Measurements from ENCODE around the gene TSACC. TPM values are rescaled to one million over a fixed set of nuclear protein-coding genes. Genes with fewer than 3 reads are reported as not detected.

TSACC gene
- total RNA-seq, 4 donors from 2014 or later = 3.2 TPM; not detected in 3

DNA sequence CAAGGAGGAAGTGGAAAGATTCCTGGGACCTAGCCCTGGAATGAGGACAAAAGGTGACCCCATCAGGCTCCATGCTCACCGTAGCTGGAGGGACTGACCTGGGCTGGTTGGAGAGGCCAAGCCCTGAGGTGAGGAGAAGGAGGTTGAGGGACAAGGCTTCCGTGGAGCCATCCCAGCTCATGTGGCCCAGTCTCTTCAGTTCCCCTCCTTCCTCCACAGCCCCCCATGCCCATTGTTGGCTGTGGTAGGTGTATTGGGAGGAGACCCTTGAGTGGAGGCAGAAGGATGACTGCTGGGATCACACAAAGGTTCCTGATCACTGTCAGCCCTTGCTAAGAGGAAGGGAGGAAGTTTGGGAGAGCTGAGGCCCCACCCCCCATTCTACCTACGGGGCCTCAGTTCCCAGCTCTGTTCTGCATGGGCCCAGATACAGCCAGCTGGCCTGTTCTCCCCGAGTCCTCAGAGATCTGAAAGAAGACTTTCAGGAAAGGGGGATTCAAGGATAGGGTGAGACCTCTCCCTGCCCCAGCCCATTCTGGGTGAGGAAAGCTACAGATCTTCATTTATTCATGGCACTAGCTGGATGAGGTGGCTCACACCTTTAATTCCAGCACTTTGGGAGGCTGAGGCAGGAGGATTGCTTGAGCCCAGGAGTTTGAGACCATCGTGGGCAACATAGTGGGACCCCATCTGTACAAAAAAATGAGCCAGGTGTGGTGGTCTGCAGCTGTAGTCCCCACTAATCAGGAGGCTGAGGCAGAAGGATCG, 48.0 kb downstream of the TSACC start:
- 86 to 90% methylated on average over 5 to 6 of the region's 6 CpGs for WGBS, 2 donors
- no peak overlapping the region for H3K4me3 ChIP-seq (ENCODE audit: low read depth, poor library complexity, severe bottlenecking)
- TF ChIP-seq, protein P1, sequence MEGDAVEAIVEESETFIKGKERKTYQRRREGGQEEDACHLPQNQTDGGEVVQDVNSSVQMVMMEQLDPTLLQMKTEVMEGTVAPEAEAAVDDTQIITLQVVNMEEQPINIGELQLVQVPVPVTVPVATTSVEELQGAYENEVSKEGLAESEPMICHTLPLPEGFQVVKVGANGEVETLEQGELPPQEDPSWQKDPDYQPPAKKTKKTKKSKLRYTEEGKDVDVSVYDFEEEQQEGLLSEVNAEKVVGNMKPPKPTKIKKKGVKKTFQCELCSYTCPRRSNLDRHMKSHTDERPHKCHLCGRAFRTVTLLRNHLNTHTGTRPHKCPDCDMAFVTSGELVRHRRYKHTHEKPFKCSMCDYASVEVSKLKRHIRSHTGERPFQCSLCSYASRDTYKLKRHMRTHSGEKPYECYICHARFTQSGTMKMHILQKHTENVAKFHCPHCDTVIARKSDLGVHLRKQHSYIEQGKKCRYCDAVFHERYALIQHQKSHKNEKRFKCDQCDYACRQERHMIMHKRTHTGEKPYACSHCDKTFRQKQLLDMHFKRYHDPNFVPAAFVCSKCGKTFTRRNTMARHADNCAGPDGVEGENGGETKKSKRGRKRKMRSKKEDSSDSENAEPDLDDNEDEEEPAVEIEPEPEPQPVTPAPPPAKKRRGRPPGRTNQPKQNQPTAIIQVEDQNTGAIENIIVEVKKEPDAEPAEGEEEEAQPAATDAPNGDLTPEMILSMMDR (IDR thresholded peaks at IDR 0.05) = no peak
- TF ChIP-seq POLR2A (IDR thresholded peaks at IDR 0.05) = no peak
- intact Hi-C loops (cut with DNase I; ENCODE audit: low total_unique reads) = loop anchor here (2.0 kb wide), 1 partner anchor 58 kb away; no protein-coding TSS in a partner anchor
- DNase-seq (ENCODE audit: low spot score in 2 of 2) = no peak

DNA sequence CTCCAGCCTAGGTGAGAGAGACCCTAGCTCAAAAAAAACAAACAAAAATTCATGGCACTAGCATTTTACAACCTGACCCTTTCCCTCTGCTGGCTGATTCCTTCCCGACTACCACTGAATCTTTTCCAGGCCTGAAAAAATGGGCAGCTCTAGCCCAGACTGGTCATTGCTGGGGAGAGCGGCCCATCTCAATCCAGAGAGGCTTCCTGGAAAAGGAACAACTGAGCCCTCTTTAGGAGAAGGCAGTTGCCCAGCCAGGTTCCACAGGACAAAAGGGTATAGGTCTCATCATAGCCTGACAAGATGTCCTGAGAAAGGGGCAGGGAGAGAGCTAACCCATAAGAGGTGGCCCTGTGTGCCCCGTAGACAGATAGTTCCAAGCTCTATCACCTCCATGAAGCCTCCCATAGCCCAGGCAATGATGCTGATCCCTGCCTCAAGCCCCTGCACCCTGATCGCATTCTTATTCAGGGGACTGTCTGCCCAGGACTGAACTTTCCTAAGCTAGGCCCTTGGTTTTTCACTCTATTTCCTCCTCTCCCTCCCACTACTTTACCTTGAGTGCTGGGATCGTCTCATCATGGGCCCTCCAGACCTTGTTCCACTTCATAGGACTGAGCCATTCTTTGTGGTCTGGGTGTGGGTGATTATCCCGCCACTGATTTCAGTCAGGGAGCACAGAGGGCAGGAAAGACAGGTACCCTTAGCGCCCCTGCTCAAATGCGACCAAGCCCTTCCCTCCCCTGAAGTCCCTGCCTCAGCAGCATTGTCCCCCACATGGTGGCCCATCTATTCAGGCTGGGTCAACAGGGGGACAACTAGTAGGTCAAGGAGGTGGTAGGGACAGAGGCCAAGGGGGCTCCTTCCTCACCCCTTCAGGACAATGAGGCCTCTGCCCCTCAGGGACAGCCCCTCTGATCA, 48.9 kb downstream of the TSACC start:
- intact Hi-C loops (cut with DNase I; ENCODE audit: low total_unique reads) = loop anchor here (2.0 kb wide), 1 partner anchor 58 kb away; no protein-coding TSS in a partner anchor
- 94% methylated on average over 8 of the region's 8 CpGs for WGBS, 2 donors
- H3K4me3 ChIP-seq (ENCODE audit: low read depth, poor library complexity, severe bottlenecking) = no peak overlapping the region
- no peak for DNase-seq (ENCODE audit: low spot score in 2 of 2)
- TF ChIP-seq, protein P1 (IDR thresholded peaks at IDR 0.05) = no peak
- no peak for TF ChIP-seq POLR2A (IDR thresholded peaks at IDR 0.05)

DNA sequence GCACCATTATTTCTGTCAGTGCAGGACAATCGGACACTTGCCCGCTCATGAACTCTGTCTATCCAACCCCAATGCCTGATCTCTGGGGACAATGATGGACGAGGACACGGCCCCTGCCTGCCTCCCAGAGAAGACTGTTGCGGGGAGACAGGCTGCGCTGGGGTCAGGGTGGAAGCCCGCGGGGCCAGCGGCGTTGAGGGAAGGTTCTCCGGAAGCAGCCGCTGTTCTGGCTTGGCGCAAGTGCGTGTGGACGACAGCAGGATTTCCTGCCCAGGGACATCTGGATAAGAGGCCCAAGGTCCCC, 49.5 kb downstream of the TSACC start:
- TF ChIP-seq POLR2A (IDR thresholded peaks at IDR 0.05) = no peak
- TF ChIP-seq, protein P1 (IDR thresholded peaks at IDR 0.05) = no peak
- H3K4me3 ChIP-seq (ENCODE audit: low read depth, poor library complexity, severe bottlenecking) = no peak overlapping the region
- no peak for DNase-seq (ENCODE audit: low spot score in 2 of 2)
- intact Hi-C loops (cut with DNase I; ENCODE audit: low total_unique reads) = loop anchor here (2.0 kb wide), 1 partner anchor 57 kb away; no protein-coding TSS in a partner anchor
- WGBS, 2 donors = 39 to 56% methylated on average over 11 to 15 of the region's 15 CpGs

DNA sequence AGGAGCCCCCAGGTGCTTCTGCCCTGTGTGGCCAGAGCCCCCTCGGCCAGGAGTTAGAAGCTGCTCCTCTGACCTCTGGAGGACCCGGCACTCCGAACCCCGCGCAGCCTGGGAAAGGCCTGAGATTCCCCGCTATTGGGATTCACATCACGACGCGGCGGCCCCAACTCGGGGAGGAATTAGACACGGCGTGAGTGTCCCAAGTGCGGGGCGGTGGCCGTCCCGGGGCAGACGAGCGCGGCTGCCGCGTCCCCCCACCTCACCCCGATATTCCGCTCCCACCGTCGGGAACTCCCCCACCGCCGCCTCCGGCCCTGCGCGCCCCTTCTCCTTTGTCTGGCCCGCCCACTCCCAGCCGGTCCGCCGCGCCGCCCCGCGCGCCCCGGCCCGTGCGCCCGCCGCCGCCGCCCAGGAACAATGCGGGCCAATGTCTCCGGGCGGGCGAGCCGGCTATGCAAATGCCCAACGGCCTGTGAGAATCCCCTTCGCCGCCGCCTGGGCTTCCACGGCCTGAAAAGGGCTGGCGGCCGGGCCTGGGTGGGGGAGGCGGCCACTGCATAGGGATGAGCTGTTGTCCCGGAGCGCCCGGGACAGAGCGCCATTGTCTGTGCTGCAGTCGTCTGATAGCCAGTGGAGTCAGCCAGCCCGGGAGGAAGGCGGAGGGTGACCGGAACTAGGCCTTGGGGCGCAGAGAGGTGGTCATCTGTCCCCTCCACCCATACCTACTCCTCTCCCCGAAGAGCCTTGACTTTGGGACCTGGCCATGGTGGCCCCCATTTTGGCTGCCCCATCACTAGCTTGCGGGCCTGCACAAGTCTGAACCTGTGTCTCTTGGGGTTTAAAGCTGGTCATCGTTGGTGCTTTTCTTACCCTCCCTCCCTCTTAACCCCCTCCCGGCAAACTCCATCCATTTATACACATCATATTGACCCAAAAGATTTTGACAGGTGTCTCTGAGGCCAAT, 50.1 kb downstream of the TSACC start:
- 11 to 26% methylated on average over 26 to 72 of the region's 73 CpGs for WGBS, 2 donors
- TF ChIP-seq POLR2A (IDR thresholded peaks at IDR 0.05) = no peak
- TF ChIP-seq, protein P1 (IDR thresholded peaks at IDR 0.05) = no peak
- no peak for DNase-seq (ENCODE audit: low spot score in 2 of 2)
- H3K4me3 ChIP-seq (ENCODE audit: low read depth, poor library complexity, severe bottlenecking) = no peak overlapping the region
- intact Hi-C loops (cut with DNase I; ENCODE audit: low total_unique reads) = no loop called here

DNA sequence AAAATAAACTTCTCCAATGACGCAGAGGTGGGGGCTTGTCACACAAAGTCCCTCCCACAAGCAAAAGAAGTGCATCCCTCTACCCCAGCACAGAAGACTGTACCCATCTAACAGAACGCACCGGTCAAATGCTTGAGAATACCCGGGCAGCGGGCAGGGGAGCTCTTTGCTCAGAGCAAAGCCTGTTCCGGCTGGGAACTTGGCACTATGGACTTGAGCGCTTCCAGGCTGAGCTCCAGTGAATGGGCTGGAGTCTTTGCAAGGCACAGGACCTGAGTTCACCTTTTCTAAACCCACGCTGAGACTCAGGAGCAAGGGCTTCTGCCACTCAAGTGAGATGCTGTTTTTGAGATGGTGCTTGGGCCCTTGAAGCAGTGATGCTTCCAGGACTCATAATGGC, 51.0 kb downstream of the TSACC start:
- 94 to 97% methylated on average over 8 of the region's 8 CpGs for WGBS, 2 donors
- intact Hi-C loops (cut with DNase I; ENCODE audit: low total_unique reads) = no loop called here
- TF ChIP-seq POLR2A (IDR thresholded peaks at IDR 0.05) = no peak
- TF ChIP-seq, protein P1 (IDR thresholded peaks at IDR 0.05) = no peak
- DNase-seq (ENCODE audit: low spot score in 2 of 2) = no peak
- H3K4me3 ChIP-seq (ENCODE audit: low read depth, poor library complexity, severe bottlenecking) = no peak overlapping the region

All from lower leg skin (tissue), 4 donors.